ENCODE measurements around the gene RNF113B.

Gene RNF113B

GRCh38 chr13:98214707-98215106, 37.6 kb upstream of the RNF113B start:
- peaks cover 44% of the 10 kb centered on the region for H3K4me1 ChIP-seq (ENCODE audit: insufficient read depth, poor library complexity, severe bottlenecking)
- no peaks in the 10 kb centered on the region for H3K9me3 ChIP-seq (ENCODE audit: severe bottlenecking)
- no peaks in the 10 kb centered on the region for H3K27me3 ChIP-seq (ENCODE audit: insufficient read depth, poor library complexity, severe bottlenecking)
- no peak overlapping the region for H3K4me3 ChIP-seq (ENCODE audit: severe bottlenecking)
- DNase-seq (ENCODE audit: low spot score) (no peak), ATAC-seq (ENCODE audit: low read depth) (peak; percentile 89)
- peak overlapping the region; percentile 72 for H3K27ac ChIP-seq (ENCODE audit: poor library complexity, severe bottlenecking)
- no peak for TF ChIP-seq CTCF (IDR thresholded peaks at IDR 0.05; ENCODE audit: poor library complexity, severe bottlenecking)
- peaks cover 9% of the 10 kb centered on the region for H3K36me3 ChIP-seq (ENCODE audit: low read depth)

GRCh38 chr13:98214008-98214643, 37.1 kb upstream of the RNF113B start:
- no peak for TF ChIP-seq CTCF (IDR thresholded peaks at IDR 0.05; ENCODE audit: poor library complexity, severe bottlenecking)
- Histone ChIP-seq H3K27me3 (ENCODE audit: insufficient read depth, poor library complexity, severe bottlenecking) (no peaks in the 10 kb centered on the region), H3K27ac (ENCODE audit: poor library complexity, severe bottlenecking) (peak overlapping the region; percentile 72), H3K4me3 (ENCODE audit: severe bottlenecking) (no peak overlapping the region), H3K9me3 (ENCODE audit: severe bottlenecking) (no peaks in the 10 kb centered on the region), H3K4me1 (ENCODE audit: insufficient read depth, poor library complexity, severe bottlenecking) (peaks cover 44% of the 10 kb centered on the region), H3K36me3 (ENCODE audit: low read depth) (peaks cover 9% of the 10 kb centered on the region)
- ATAC-seq (ENCODE audit: low read depth): peak; percentile 70
- DNase-seq (ENCODE audit: low spot score): no peak

GRCh38 chr13:98213354-98213753, 36.3 kb upstream of the RNF113B start:
- peaks cover 44% of the 10 kb centered on the region for H3K4me1 ChIP-seq (ENCODE audit: insufficient read depth, poor library complexity, severe bottlenecking)
- H3K27me3 ChIP-seq (ENCODE audit: insufficient read depth, poor library complexity, severe bottlenecking): no peaks in the 10 kb centered on the region
- peak overlapping the region; percentile 72 for H3K27ac ChIP-seq (ENCODE audit: poor library complexity, severe bottlenecking)
- no peak for DNase-seq (ENCODE audit: low spot score)
- TF ChIP-seq CTCF (IDR thresholded peaks at IDR 0.05; ENCODE audit: poor library complexity, severe bottlenecking): no peak
- H3K9me3 ChIP-seq (ENCODE audit: severe bottlenecking): no peaks in the 10 kb centered on the region
- H3K36me3 ChIP-seq (ENCODE audit: low read depth): peaks cover 9% of the 10 kb centered on the region
- no peak for ATAC-seq (ENCODE audit: low read depth)
- H3K4me3 ChIP-seq (ENCODE audit: severe bottlenecking): no peak overlapping the region

DNA sequence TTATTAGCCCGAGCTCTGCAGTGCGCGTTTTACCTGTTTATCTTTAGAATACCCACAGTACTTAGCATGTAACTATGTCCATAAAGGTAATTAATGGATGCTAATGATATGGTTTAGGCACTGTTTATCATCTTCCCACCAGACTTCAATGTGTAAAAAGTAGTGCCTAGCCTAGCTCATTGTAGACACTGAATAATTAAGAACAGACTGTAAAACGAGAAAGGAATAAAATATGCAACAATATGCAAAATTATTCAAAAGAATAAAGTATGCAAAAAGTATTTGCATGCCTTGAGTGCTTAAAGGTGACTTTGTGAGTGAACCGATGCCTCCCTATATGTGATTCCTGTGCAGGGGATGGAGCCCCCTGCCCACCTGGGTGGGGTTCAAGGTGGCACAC, 35.7 kb upstream of the RNF113B start:
- no peaks in the 10 kb centered on the region for H3K27me3 ChIP-seq (ENCODE audit: insufficient read depth, poor library complexity, severe bottlenecking)
- no peaks in the 10 kb centered on the region for H3K9me3 ChIP-seq (ENCODE audit: severe bottlenecking)
- H3K36me3 ChIP-seq (ENCODE audit: low read depth): peaks cover 9% of the 10 kb centered on the region
- no peak for DNase-seq (ENCODE audit: low spot score)
- H3K4me1 ChIP-seq (ENCODE audit: insufficient read depth, poor library complexity, severe bottlenecking): peaks cover 44% of the 10 kb centered on the region
- H3K4me3 ChIP-seq (ENCODE audit: severe bottlenecking): no peak overlapping the region
- no peak for TF ChIP-seq CTCF (IDR thresholded peaks at IDR 0.05; ENCODE audit: poor library complexity, severe bottlenecking)
- peak overlapping the region; percentile 72 for H3K27ac ChIP-seq (ENCODE audit: poor library complexity, severe bottlenecking)
- ATAC-seq (ENCODE audit: low read depth): no peak

GRCh38 chr13:98208606-98209005, 31.5 kb upstream of the RNF113B start:
- Histone ChIP-seq H3K27me3 (ENCODE audit: insufficient read depth, poor library complexity, severe bottlenecking) (no peaks in the 10 kb centered on the region), H3K27ac (ENCODE audit: poor library complexity, severe bottlenecking) (no peak overlapping the region), H3K36me3 (ENCODE audit: low read depth) (no peaks in the 10 kb centered on the region), H3K4me1 (ENCODE audit: insufficient read depth, poor library complexity, severe bottlenecking) (peaks cover 21% of the 10 kb centered on the region), H3K9me3 (ENCODE audit: severe bottlenecking) (peaks cover 5% of the 10 kb centered on the region), H3K4me3 (ENCODE audit: severe bottlenecking) (no peak overlapping the region)
- TF ChIP-seq CTCF (IDR thresholded peaks at IDR 0.05; ENCODE audit: poor library complexity, severe bottlenecking): no peak
- no peak for ATAC-seq (ENCODE audit: low read depth)
- no peak for DNase-seq (ENCODE audit: low spot score)
